NCI-H1092 (cell line): Measurements from ENCODE around the gene NAV2.
A peak's percentile ranks its signal among the peaks of the same experiment; 100 is the strongest.

Experiments
- DNase-seq: peaks from one replicate; lab custom pipeline; 2025; lab: John Stamatoyannopoulos, UW

NAV2 gene

GRCh38 chr11:19864141-19865140 lies 151.8 kb downstream of the NAV2 start:
- DNase-seq = no peak

GRCh38 chr11:19866037-19866436 lies 153.4 kb downstream of the NAV2 start:
- DNase-seq = no peak

GRCh38 chr11:19866521-19866920 lies 153.9 kb downstream of the NAV2 start:
- DNase-seq = no peak

- DNase-seq = no peak
These were observed 154.4 kb downstream of the NAV2 start for GRCh38 chr11:19867064-19867463.

GRCh38 chr11:19868281-19868821 lies 155.7 kb downstream of the NAV2 start:
- no peak for DNase-seq

- no peak for DNase-seq
These were observed 156.2 kb downstream of the NAV2 start for GRCh38 chr11:19868871-19869270.

- no peak for DNase-seq
These were observed 156.8 kb downstream of the NAV2 start for GRCh38 chr11:19869466-19869865.

- no peak for DNase-seq
These were observed 157.4 kb downstream of the NAV2 start for GRCh38 chr11:19869946-19870589.

- DNase-seq = no peak
These were observed 158.9 kb downstream of the NAV2 start for GRCh38 chr11:19871531-19871930.

- peak; percentile 52 for DNase-seq
These were observed 160.0 kb downstream of the NAV2 start for GRCh38 chr11:19872512-19873145.

GRCh38 chr11:19873730-19874129 lies 161.1 kb downstream of the NAV2 start:
- no peak for DNase-seq

- DNase-seq = no peak
These were observed 161.6 kb downstream of the NAV2 start for GRCh38 chr11:19874266-19874665.

- DNase-seq = no peak
These were observed 164.1 kb downstream of the NAV2 start for GRCh38 chr11:19876750-19877149.

GRCh38 chr11:19878520-19878919 lies 165.9 kb downstream of the NAV2 start:
- DNase-seq = no peak

- DNase-seq = no peak
These were observed 166.9 kb downstream of the NAV2 start for GRCh38 chr11:19879307-19880087.

- DNase-seq = peak; percentile 19
These were observed 167.4 kb downstream of the NAV2 start for GRCh38 chr11:19880088-19880345.

- no peak for DNase-seq
These were observed 168.5 kb downstream of the NAV2 start for GRCh38 chr11:19881177-19881576.

GRCh38 chr11:19882356-19882755 lies 169.7 kb downstream of the NAV2 start:
- no peak for DNase-seq

- no peak for DNase-seq
These were observed 173.9 kb downstream of the NAV2 start for GRCh38 chr11:19886498-19886897.

- no peak for DNase-seq
These were observed 175.2 kb downstream of the NAV2 start for GRCh38 chr11:19887842-19888241.

- DNase-seq = no peak
These were observed 176.9 kb downstream of the NAV2 start for GRCh38 chr11:19889531-19889930.

- no peak for DNase-seq
These were observed 177.7 kb downstream of the NAV2 start for GRCh38 chr11:19890308-19890707.
